Muscle layer of colon (tissue), 2 donors: Measurements from ENCODE around the gene GNG4.

Experiments
- H3K27ac ChIP-seq: one replicate; pipeline ENCODE4 v1.7.0; 2013; ENCODE audit warnings: low read depth, mild to moderate bottlenecking, low read length, moderate library complexity
- H3K27me3 ChIP-seq, 2 donors: one replicate each; pipeline ENCODE4 v1.7.0; 2013; ENCODE audit warnings: low read length in 2 of 2, mild to moderate bottlenecking in 2 of 2; ENCODE audit not compliant: insufficient read depth in 2 of 2, control insufficient read depth in 1 of 2
- H3K36me3 ChIP-seq: one replicate; pipeline ENCODE4 v1.7.0; 2013; ENCODE audit warnings: mild to moderate bottlenecking, low read length; ENCODE audit not compliant: insufficient read depth
- H3K4me1 ChIP-seq: one replicate; pipeline ENCODE4 v1.7.0; 2013; ENCODE audit warnings: mild to moderate bottlenecking, low read length; ENCODE audit not compliant: insufficient read depth
- H3K4me3 ChIP-seq, 2 donors: one replicate each; pipeline ENCODE4 v1.7.0; 2013; ENCODE audit warnings: low read length in 2 of 2, low read depth in 1 of 2, mild to moderate bottlenecking in 1 of 2, moderate library complexity in 1 of 2
- H3K9ac ChIP-seq: one replicate; pipeline ENCODE4 v1.7.0; 2013; ENCODE audit warnings: low read length
- H3K9me3 ChIP-seq: one replicate; pipeline ENCODE4 v1.7.0; 2013; ENCODE audit warnings: mild to moderate bottlenecking, low read length
- donor health status: abdominal sarcoma.
- donor health status: Adenocarcinoma of cecum.

The GNG4 gene

DNA sequence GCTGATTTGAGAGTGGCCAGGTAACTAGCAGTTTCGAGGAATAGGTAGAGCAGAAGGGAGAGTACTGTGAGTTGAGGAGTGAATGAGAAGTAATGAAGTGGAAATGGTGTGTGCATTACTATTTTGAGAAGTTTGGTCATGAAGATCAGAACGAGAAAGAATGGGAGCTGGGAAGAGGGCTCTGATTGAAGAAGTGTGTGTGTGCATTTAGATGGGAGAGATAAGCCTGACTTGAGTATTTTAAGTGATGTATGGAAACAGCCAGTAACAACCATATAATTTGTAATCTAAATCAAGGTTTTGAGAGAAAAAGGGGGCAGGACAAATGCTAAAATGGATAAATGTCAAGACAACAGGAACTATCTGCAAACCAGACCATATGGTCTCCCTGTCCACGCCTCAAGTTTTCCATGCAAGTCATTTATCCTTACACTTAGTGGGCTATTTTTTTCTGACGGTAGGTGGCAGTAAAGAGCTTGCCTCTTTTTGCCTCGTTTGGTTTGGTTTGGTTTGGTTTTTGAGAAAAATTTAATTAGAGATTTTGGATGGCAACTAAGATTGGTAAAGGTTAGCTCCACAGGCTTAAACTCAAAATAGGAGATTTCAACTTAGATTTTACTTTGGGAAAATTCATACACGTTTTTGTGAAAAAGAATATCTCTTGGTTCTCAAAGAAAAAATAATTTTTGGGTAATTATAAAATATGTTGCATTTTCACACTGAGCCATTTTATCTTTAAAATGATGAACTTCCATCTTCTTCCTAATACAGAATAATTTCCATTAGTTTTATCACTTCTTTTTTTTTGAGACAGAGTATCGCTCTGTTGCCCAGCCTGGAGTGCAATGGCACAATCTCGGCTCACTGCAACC is 135.9 kb downstream of the GNG4 start:
- Histone ChIP-seq H3K27me3 (no peaks in the 10 kb centered on the region), H3K27ac (no peak overlapping the region), H3K4me3 (no peak overlapping the region), H3K36me3 (no peaks in the 10 kb centered on the region), H3K9ac (no peak overlapping the region), H3K4me1 (no peaks in the 10 kb centered on the region), H3K9me3 (no peaks in the 10 kb centered on the region)

DNA sequence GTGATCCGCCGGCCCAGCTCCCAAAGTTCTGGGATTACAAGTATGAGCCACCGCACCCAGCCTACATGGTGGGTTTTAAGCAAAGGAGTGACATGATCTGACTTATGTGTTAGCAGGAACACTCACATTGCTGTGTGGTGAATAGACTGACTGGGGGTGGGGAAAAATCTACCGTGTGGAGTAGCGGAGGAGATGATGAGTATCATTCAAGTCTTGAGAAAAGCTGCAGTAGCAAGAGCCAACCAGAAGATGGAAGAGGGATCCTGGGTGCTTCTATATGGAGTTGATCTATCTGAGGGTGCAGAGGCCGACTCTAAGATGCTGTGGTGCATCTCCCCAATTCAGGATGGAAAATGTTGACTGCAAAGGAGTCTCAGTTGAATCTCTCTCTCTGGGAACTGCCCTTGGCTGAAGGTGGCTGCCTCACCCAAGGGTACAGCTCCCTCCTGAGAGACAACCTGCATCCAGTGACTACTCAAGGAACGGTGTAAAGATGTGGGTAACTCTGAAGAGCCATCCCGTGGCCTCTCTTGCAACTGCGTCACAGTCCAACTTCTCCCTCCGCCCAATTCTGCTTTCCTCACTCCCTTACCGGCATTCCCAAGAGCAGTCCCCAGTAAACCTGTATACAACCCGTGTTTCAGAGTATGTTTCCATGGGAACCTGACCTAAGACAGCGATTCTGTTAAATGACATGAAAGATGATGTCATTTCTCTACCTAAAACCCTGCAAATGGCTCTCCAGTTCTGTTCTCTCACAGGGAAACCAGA is 137.9 kb downstream of the GNG4 start:
- Histone ChIP-seq H3K27ac (no peak overlapping the region), H3K36me3 (no peaks in the 10 kb centered on the region), H3K4me1 (no peaks in the 10 kb centered on the region), H3K4me3 (no peak overlapping the region), H3K9ac (no peak overlapping the region), H3K9me3 (no peaks in the 10 kb centered on the region), H3K27me3 (no peaks in the 10 kb centered on the region)

DNA sequence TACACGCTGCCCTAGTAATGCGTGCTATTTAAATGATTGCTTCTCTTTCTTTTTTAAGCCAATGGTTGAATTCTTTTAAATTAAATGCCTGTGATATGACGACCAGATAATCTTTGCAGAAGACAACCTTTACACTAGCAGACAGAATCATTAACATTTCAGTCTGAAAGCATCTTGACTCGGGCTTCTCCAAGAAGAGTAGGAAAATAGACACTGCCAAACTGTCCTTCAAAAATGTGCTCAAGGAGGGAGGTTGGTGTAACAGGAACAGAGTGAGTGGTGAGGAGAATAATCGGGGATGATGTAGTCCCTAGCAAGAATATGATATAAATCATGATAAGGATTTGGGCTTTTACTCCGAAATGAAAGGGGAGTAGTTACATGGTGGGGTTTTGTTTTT is 138.8 kb downstream of the GNG4 start:
- H3K4me3 ChIP-seq = no peak overlapping the region

DNA sequence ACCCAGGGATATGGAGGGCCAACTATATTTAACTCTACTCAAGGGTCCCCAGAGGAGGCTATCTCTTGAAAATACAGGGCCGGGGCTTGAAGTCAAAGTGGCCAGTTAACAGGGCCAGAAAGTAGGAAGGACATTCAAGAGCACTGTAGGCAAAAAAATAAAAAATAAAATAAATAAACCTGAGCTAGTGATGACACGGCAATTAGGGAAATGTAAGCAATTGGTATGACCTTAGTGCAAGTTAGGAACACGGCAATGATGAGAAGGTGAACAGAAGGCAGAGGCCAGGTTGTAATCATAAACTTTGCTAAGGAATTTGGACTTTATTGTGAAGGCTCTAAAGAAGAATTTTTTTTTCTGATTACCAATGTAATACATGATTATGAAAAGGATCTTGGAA is 142.0 kb downstream of the GNG4 start:
- Histone ChIP-seq H3K9ac (no peak overlapping the region), H3K9me3 (no peaks in the 10 kb centered on the region), H3K4me3 (no peak overlapping the region), H3K27me3 (no peaks in the 10 kb centered on the region), H3K4me1 (peaks cover 6% of the 10 kb centered on the region), H3K36me3 (no peaks in the 10 kb centered on the region), H3K27ac (no peak overlapping the region)

More for the DNA sequence above, 138.8 kb downstream of the GNG4 start:
- H3K36me3 ChIP-seq = no peaks in the 10 kb centered on the region
- H3K27ac ChIP-seq = no peak overlapping the region
- no peaks in the 10 kb centered on the region for H3K27me3 ChIP-seq
- H3K9me3 ChIP-seq = no peaks in the 10 kb centered on the region
- no peak overlapping the region for H3K9ac ChIP-seq
- no peaks in the 10 kb centered on the region for H3K4me1 ChIP-seq

DNA sequence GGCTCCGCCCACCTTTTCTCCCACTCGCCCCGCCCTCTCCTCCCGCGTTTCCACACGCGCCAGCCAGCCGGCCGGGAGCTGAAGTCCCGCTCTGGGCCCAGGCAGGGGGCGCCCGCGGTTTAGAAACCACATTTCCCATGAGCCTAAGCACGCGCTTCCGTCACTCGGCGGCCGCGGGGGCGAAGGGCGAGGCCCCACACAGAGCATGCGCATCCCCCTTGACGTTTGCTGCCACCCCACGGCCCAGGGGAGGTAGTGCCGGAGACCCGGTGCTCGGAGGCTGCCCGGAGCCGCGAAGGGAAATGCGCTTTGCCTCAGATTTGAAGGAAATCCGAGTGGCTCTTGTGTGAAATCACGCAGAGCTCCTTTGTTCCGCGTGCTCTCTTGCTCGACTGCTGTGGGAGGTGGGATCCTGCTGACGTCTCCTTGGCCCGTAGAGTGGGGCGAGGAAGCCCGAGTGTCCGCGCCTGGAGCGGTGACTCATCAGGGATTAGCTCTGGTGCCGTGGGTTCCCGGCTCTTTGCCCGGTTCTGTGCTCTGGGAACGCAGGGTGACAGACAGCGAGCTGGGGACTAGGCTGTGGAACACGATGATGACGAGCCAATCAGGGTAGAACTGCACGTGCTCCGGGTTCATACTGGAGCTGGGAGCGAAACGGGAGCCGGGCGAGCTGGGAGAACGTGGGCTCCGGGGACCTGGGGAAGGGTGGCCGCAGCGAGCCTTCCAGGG is 144.9 kb downstream of the GNG4 start:
- peak overlapping the region; percentile 70 to 88 for H3K4me3 ChIP-seq
- peak overlapping the region; percentile 86 for H3K9ac ChIP-seq
- H3K36me3 ChIP-seq = no peaks in the 10 kb centered on the region
- H3K27ac ChIP-seq = peak overlapping the region; percentile 94
- no peaks in the 10 kb centered on the region for H3K9me3 ChIP-seq
- peaks cover 12% of the 10 kb centered on the region for H3K4me1 ChIP-seq
- no peaks in the 10 kb centered on the region for H3K27me3 ChIP-seq

DNA sequence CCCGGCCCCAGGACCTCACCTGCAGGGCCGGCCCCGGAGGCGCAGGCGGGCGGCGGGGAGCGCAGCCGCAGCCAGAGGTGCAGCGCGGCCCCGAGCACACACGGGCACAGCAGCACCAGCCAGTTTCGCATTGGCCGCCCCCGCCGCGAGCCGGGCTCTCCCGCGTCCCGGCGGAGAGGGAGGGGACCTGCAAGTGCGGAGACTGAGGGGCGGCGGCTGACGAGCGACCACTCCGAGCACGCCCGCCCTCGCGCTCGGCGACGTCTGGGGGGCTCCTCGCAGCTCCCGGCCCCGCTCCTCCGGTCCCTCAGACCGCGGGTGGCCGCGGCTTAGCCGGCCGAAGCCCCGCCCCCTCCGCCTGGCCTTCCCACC is 145.5 kb downstream of the GNG4 start, which contains the start of gene B3GALNT2:
TSS of gene B3GALNT2 (minus strand) at position 331 of the 372 bp plus-strand sequence. CDS start at position 131, 200 bp downstream.
- Histone ChIP-seq H3K9ac (peak within 1 kb of the TSS; percentile 93), H3K27ac (peak within 1 kb of the TSS; percentile 94), H3K4me3 (peak within 1 kb of the TSS; percentile 70 to 88), H3K27me3 (no peaks in the 10 kb centered on the region), H3K9me3 (no peaks in the 10 kb centered on the region), H3K4me1 (peaks cover 12% of the 10 kb centered on the region), H3K36me3 (no peaks in the 10 kb centered on the region)

DNA sequence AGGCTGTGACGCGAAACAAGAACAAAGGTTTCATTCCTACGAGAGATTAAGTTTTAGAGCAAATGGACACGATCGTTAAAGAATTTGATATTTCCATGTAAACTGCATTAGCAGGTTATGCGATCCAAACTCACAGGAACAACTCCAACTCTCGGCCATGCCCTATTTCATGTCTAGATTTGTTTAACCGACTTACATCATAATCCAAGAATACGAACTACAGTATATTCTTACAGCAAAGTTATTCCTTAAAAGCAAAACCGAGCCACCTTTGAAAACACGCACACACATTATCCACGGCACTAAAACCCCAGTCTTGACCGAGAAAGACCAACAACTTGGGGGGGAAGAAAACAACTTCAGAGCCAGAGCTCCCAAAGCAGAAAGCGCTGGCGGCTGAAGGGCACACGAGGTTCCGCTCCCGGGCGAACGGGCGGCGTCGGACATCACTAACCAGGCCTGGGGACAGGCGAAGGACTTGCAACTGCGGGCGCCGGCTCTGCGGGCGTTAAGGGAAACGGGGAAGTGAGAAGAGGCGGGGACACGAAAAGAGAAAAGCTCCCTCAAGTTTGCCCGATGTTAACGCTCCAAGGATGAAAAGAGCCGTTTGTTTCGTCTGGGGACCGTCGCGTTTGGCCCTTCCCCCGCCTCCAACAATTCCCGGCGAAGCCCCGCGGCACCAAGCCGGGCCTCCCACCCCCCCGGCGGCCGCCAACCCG is 146.0 kb downstream of the GNG4 start:
- Histone ChIP-seq H3K27me3 (no peaks in the 10 kb centered on the region), H3K4me3 (peak overlapping the region; percentile 70 to 84), H3K27ac (peak overlapping the region; percentile 80), H3K36me3 (no peaks in the 10 kb centered on the region), H3K9ac (peak overlapping the region; percentile 93), H3K4me1 (peaks cover 12% of the 10 kb centered on the region), H3K9me3 (no peaks in the 10 kb centered on the region)

DNA sequence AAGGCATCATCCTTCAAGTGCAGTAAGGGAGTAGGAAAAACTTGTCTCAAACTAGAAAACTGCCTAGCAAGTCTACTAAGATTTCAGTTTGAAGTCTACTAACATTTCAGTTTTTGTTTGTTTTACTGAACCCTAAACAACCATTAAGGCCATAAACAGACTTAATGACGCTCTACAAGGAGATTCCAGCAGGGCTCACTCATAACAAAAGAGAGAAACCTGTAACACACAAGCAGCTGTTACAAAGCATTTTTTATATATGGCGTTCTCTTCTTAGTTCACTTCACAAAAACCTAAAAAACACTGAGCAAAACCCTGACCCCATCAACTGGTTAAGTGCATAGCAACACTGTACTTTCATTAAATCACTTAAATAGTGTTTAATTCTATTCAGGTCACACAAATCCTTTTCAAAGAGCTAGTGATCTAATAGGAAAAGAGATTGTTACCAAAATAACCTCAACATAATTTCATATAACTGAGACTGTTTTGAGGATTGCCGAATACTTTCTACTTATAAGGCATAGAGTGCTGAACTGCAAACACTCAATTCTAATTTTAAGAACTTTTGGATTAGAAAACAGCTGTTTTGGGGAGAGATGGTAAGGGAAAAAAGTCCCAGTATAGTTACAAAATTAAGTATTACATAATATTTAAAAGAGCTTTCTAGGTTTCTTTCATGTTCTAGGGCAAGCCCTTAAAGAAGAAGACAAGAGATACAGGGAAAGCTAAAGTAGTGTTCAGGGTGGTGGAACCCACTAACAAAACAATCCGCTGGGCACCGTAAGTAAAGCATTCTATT is 146.8 kb downstream of the GNG4 start:
- H3K4me1 ChIP-seq = peaks cover 12% of the 10 kb centered on the region
- peak overlapping the region; percentile 70 to 84 for H3K4me3 ChIP-seq
- H3K9me3 ChIP-seq = no peaks in the 10 kb centered on the region

DNA sequence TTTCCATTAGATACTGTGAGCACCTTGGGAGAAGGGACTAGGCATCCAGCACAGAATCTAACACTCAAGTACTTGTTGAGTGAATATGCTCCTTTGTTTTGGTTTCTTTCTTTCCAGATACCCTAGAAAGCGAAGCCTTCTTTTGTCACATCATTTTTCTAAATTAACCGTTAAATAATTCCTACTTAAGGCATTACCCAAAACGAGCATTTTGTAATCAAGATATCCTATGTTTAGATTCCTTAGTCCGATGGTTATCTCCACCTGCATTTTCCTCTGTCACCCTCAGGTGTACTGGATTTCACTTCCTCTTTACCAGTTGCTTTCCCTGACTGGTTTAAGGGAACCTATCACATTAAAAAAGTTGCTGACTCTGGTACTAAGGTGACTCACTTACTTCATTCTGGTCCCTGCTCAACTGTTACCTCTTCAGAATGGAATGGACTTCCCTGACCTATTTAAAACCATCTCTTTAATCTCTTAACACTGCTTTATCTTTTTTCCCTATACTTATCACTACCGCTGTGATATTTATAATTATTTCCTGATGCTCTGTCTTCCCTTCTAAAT is 148.5 kb downstream of the GNG4 start:
- no peaks in the 10 kb centered on the region for H3K27me3 ChIP-seq
- H3K4me3 ChIP-seq = no peak overlapping the region
- H3K27ac ChIP-seq = no peak overlapping the region
- no peaks in the 10 kb centered on the region for H3K9me3 ChIP-seq
- no peak overlapping the region for H3K9ac ChIP-seq
- peaks cover 12% of the 10 kb centered on the region for H3K4me1 ChIP-seq
- no peaks in the 10 kb centered on the region for H3K36me3 ChIP-seq

More for the DNA sequence above, 146.8 kb downstream of the GNG4 start:
- Histone ChIP-seq H3K27ac (peak overlapping the region; percentile 80), H3K36me3 (no peaks in the 10 kb centered on the region), H3K9ac (peak overlapping the region; percentile 93), H3K27me3 (no peaks in the 10 kb centered on the region)
